Endothelial cell of umbilical vein (primary cell): Measurements from ENCODE around the gene MCM9. TPM values are rescaled to one million over a fixed set of nuclear protein-coding genes. Genes with fewer than 3 reads are reported as not detected.

Experiments
- BruUV-seq: library from RNA; stranded (reverse); fragments of 400-500 nt; replicated peaks from 2 replicates; lab custom pipeline; 2021; lab: Mats Ljungman, UMichigan
- CTCF ChIA-PET: fragments of 300-600, 350-600 bp; sonication (Branson Sonifier 250); formaldehyde crosslinking; loops from one replicate; lab custom pipeline; 2021; ENCODE audit warnings: antibody characterized with exemption, inconsistent platforms; lab: Charles Lee
- POLR2A ChIA-PET: fragments of 300-600, 350-600 bp; sonication (Branson Sonifier 250); formaldehyde crosslinking; loops from one replicate; lab custom pipeline; 2021; ENCODE audit warnings: antibody characterized with exemption, inconsistent platforms; lab: Charles Lee
- DNase-seq: peaks from one replicate; pipeline ENCODE4 v3.0.0-alpha.2; 2011; ENCODE audit warnings: low read depth, low spot score
- FAIRE-seq: peaks from 2 replicates; lab custom pipeline; 2011; peaks lifted over from hg19 to GRCh38; lab: Jason Lieb, UNC
- H2AFZ ChIP-seq: 2 replicates; pipeline ENCODE4 v1.6.0; 2012; ENCODE audit warnings: low read depth, low read length, control low read depth, inconsistent platforms
- H3K27ac ChIP-seq: 2 replicates; pipeline ENCODE4 v1.5.1; 2011; ENCODE audit warnings: low read depth, mild to moderate bottlenecking, control low read depth, low read length, moderate library complexity; ENCODE audit not compliant: insufficient read depth
- H3K27me3 ChIP-seq, 2 experiments: 2 replicates each; pipeline versions ENCODE4 v1.6.0 to v1.6.1; 2011; ENCODE audit warnings: low read length in 2 of 2, mixed read lengths in 1 of 2; ENCODE audit not compliant: control insufficient read depth in 2 of 2, insufficient read depth in 2 of 2
- H3K36me3 ChIP-seq, 2 experiments: 2 replicates in 1 of 2; 3 replicates in 1 of 2; pipeline ENCODE4 v1.5.1; 2011; ENCODE audit warnings: low read length in 2 of 2, mild to moderate bottlenecking in 1 of 2, moderate library complexity in 1 of 2; ENCODE audit not compliant: control insufficient read depth in 2 of 2, insufficient read depth in 2 of 2; ENCODE audit errors: extremely low read depth in 1 of 2
- H3K4me1 ChIP-seq: 3 replicates; pipeline ENCODE4 v1.5.1; 2011; ENCODE audit warnings: mild to moderate bottlenecking, low read length; ENCODE audit not compliant: control insufficient read depth, insufficient read depth; ENCODE audit errors: extremely low read depth
- H3K4me2 ChIP-seq: 2 replicates; pipeline ENCODE4 v1.6.1; 2011; ENCODE audit warnings: low read length, control low read depth, mixed read lengths; ENCODE audit not compliant: insufficient read depth
- H3K4me3 ChIP-seq, 3 experiments: fragments of 200-600 bp in 1 of 3; sonication (generic), shearing (Covaris generic) in 1 of 3; replicated peaks in 1 of 3; 2 replicates each; pipeline ENCODE4 v1.5.1; 2011 to 2016; ENCODE audit warnings: control low read depth in 3 of 3, low read length in 3 of 3, mild to moderate bottlenecking in 2 of 3, inconsistent platforms in 1 of 3, low read depth in 1 of 3, moderate library complexity in 1 of 3; ENCODE audit not compliant: insufficient read depth in 1 of 3
- H3K79me2 ChIP-seq: 2 replicates; pipeline ENCODE4 v1.6.0; 2012; ENCODE audit warnings: low read length, inconsistent platforms; ENCODE audit not compliant: control insufficient read depth, insufficient read depth
- H3K9ac ChIP-seq: replicated peaks from 2 replicates; pipeline ENCODE3; 2011; ENCODE audit warnings: low read length, control low read depth; ENCODE audit not compliant: insufficient read depth; ENCODE audit errors: extremely low read depth
- H3K9me1 ChIP-seq: replicated peaks from 3 replicates; pipeline ENCODE4 v1.6.0; 2011; ENCODE audit warnings: mild to moderate bottlenecking, low read length; ENCODE audit not compliant: control insufficient read depth, insufficient read depth; ENCODE audit errors: extremely low read depth
- H3K9me3 ChIP-seq: replicated peaks from 2 replicates; pipeline ENCODE4 v1.5.1; 2012; ENCODE audit warnings: low read length, inconsistent platforms; ENCODE audit not compliant: control insufficient read depth, insufficient read depth
- H4K20me1 ChIP-seq: replicated peaks from 2 replicates; pipeline ENCODE3; 2011; ENCODE audit warnings: mild to moderate bottlenecking, low read length; ENCODE audit not compliant: control insufficient read depth, insufficient read depth; ENCODE audit errors: extremely low read depth
- EZH2 ChIP-seq: IDR thresholded peaks from 2 replicates; pipeline ENCODE4 v1.6.1; 2012; ENCODE audit warnings: borderline replicate concordance, low read depth, mild to moderate bottlenecking, moderate library complexity, low read length, inconsistent platforms; ENCODE audit not compliant: severe bottlenecking
- FOS ChIP-seq: IDR thresholded peaks from 2 replicates; pipeline ENCODE4 v1.6.1; 2011; ENCODE audit warnings: mild to moderate bottlenecking, low read length, moderate library complexity, borderline replicate concordance; ENCODE audit not compliant: insufficient read depth
- GATA2 ChIP-seq: IDR thresholded peaks from 2 replicates; pipeline ENCODE4 v1.7.0; 2011; ENCODE audit warnings: low read depth, mild to moderate bottlenecking, moderate library complexity, mixed read lengths, low read length; ENCODE audit not compliant: insufficient read length, insufficient read depth
- JUN ChIP-seq: IDR thresholded peaks from 2 replicates; pipeline ENCODE4 v1.6.1; 2011; ENCODE audit warnings: borderline replicate concordance, low read depth; ENCODE audit not compliant: insufficient read length, insufficient read depth
- MYC ChIP-seq: IDR thresholded peaks from one replicate; pipeline ENCODE4 v1.6.1; 2011; ENCODE audit warnings: mild to moderate bottlenecking, low read depth, low read length
- POLR2A ChIP-seq: IDR thresholded peaks from 2 replicates; pipeline ENCODE4 v1.6.1; 2012; ENCODE audit warnings: low read depth, mild to moderate bottlenecking, control low read depth, low read length
- POLR2AphosphoS5 ChIP-seq: IDR thresholded peaks from 2 replicates; pipeline ENCODE4 v1.6.1; 2012; ENCODE audit warnings: low read depth, mild to moderate bottlenecking, control low read depth, low read length, moderate library complexity; ENCODE audit not compliant: insufficient read depth
- dilution Hi-C: fragments of 300-500 bp; cut with MboI; formaldehyde crosslinking; loops from one replicate; pipeline ENCODE4 v1.15.0; 2019; ENCODE audit warnings: low sequenced_read_pairs; ENCODE audit not compliant: extremely low pct_ligation_motif_present
- intact Hi-C: fragments of 100-400 bp; cut with micrococcal nuclease; formaldehyde crosslinking; loops from one replicate; pipeline ENCODE4 v1.10.0; 2022
- polyA plus RNA-seq, 4 experiments: library from polyadenylated mRNA; depleted of rRNA in 3 of 4; stranded (reverse) in 3 of 4; unstranded in 1 of 4; fragments of >200 nt; gene quantifications; 2 replicates each; pipeline versions ENCODE4 v1.2.1 to v1.2.3, GENCODE V29; 2011 to 2012; ENCODE audit warnings: missing spikeins in 1 of 4
- total RNA-seq: library from RNA; stranded (reverse); gene quantifications from 2 replicates; pipeline ENCODE4 v1.2.3, GENCODE V29; 2021
- TF ChIP-seq, protein P1 (sequence below): IDR thresholded peaks from 2 replicates; pipeline ENCODE4 v1.6.1; 2011; ENCODE audit not compliant: insufficient read depth, insufficient read length
- TF ChIP-seq, protein P2 (sequence below), 2 donors: IDR thresholded peaks; 1 replicate in 1 of 2; 2 replicates in 1 of 2; pipeline ENCODE4 v1.5.1; 2011; ENCODE audit warnings: low read length in 2 of 2, mild to moderate bottlenecking in 2 of 2, moderate library complexity in 2 of 2, control low read depth in 1 of 2, inconsistent platforms in 1 of 2, low read depth in 1 of 2; ENCODE audit not compliant: insufficient read depth in 1 of 2; ENCODE audit errors: extremely low read depth in 1 of 2

The MCM9 gene
- total and polyA plus RNA-seq, 2 donors (not counting 3 experiments of a cell fraction or from before 2014, with no cell fraction given): 2.0 to 14.1 TPM

DNA sequence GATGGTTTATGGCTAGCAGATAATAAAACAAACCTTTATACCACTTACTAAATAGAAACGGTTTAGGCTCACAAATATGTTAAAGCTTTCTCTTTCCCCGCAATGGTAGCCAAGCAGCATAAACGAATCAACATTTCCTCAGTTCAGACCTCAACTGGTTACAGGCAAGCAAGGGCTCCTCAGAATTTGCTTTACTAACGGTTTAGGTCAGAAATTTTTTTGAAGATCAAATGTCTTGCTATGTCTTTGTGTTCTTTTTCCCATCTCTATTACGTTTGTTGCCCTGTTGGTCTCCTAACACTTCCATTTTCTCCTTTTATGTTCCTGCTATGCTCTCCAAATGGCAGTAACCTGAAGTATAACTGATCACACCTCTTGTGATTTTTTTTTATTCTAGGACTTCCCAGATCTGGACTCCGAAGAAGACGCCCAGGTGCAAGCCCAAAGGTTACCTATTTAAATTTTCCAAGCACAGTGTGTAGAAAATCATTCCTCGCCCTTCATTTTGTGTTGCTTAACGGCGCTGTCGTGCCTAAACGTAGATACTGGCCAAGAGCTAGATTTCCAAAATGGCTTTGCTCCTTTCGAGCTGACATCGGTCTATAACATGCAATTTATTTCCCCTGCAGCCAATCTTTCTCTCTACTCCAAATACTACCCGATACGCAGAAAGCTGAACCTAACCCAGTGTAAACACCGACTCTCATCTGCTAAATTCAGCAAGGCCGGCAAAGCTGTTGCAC, 41.7 kb downstream of the MCM9 start:
- Histone ChIP-seq H3K4me2 (peak overlapping the region; percentile 98), H3K9ac (peak overlapping the region; percentile 94), H3K36me3 (no peaks in the 10 kb centered on the region), H3K9me1 (no peaks in the 10 kb centered on the region), H3K4me3 (peak overlapping the region; percentile 41 to 75 (median 64)), H3K4me1 (peaks cover 18% of the 10 kb centered on the region), H3K27me3 (no peaks in the 10 kb centered on the region), H2AFZ (peak overlapping the region; percentile 12), H3K27ac (peak overlapping the region; percentile 84), H4K20me1 (no peaks in the 10 kb centered on the region), H3K9me3 (no peaks in the 10 kb centered on the region), H3K79me2 (peaks cover 50% of the 10 kb centered on the region)
- no TSS peak for BruUV-seq
- ChIA-PET POLR2A (no interaction called here), CTCF (interaction anchor here (0.9 to 2.2 kb wide), 7 partner anchors 9 to 242 kb away, joined by 3 to 9 read pairs (median 6); partner anchors contain the start of gene CEP85L)
- peak; percentile 87 for DNase-seq
- dilution Hi-C loops (no loop called here), intact Hi-C loops (loop anchor here (2.0 to 10.0 kb wide), 2 partner anchors 92 to 1398 kb away; no protein-coding TSS in a partner anchor)
- TF ChIP-seq EZH2: no peak
- TF ChIP-seq, protein P1, sequence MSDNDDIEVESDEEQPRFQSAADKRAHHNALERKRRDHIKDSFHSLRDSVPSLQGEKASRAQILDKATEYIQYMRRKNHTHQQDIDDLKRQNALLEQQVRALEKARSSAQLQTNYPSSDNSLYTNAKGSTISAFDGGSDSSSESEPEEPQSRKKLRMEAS: no peak
- TF ChIP-seq, protein P2, sequence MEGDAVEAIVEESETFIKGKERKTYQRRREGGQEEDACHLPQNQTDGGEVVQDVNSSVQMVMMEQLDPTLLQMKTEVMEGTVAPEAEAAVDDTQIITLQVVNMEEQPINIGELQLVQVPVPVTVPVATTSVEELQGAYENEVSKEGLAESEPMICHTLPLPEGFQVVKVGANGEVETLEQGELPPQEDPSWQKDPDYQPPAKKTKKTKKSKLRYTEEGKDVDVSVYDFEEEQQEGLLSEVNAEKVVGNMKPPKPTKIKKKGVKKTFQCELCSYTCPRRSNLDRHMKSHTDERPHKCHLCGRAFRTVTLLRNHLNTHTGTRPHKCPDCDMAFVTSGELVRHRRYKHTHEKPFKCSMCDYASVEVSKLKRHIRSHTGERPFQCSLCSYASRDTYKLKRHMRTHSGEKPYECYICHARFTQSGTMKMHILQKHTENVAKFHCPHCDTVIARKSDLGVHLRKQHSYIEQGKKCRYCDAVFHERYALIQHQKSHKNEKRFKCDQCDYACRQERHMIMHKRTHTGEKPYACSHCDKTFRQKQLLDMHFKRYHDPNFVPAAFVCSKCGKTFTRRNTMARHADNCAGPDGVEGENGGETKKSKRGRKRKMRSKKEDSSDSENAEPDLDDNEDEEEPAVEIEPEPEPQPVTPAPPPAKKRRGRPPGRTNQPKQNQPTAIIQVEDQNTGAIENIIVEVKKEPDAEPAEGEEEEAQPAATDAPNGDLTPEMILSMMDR (IDR thresholded peaks at IDR 0.05; ENCODE audit: extremely low read depth in 1 of 2, insufficient read depth in 1 of 2, low read depth in 1 of 2, low read length in 2 of 2): no peak
- no peak for TF ChIP-seq POLR2A
- TF ChIP-seq JUN: no peak
- TF ChIP-seq POLR2AphosphoS5: no peak
- no peak for TF ChIP-seq GATA2
- TF ChIP-seq FOS: no peak
- no peak for TF ChIP-seq MYC
- FAIRE-seq: peak; percentile 53
